H1 (cell line): ENCODE data around the gene CFAP74. TPM values are rescaled to one million over a fixed set of nuclear protein-coding genes. Genes with fewer than 3 reads are reported as not detected.

Experiments
- CBX5 ChIP-seq: fragments of 300-800, 300-1000 bp; sonication (generic); IDR thresholded peaks from 2 replicates; pipeline ENCODE4 v1.7.1; 2016; ENCODE audit warnings: antibody characterized with exemption, low read length, low read depth
- CHD1 ChIP-seq: IDR thresholded peaks from 2 replicates; pipeline ENCODE4 v1.6.1; 2012; ENCODE audit warnings: low read depth, low read length, improper control_type of control experiment
- CHD7 ChIP-seq: fragments of 300-600 bp; sonication (generic); IDR thresholded peaks from 2 replicates; pipeline ENCODE4 v1.7.1; 2012; ENCODE audit warnings: low read length, moderate library complexity, mild to moderate bottlenecking, inconsistent platforms; ENCODE audit not compliant: insufficient replicate concordance
- KDM4A ChIP-seq: IDR thresholded peaks from one replicate; pipeline ENCODE4 v1.7.1; 2012; ENCODE audit warnings: low read depth, mild to moderate bottlenecking, moderate library complexity, low read length, inconsistent platforms; ENCODE audit not compliant: severe bottlenecking
- KDM5A ChIP-seq: fragments of 200-600 bp; IDR thresholded peaks from 2 replicates; pipeline ENCODE4 v1.7.1; 2012; ENCODE audit warnings: mild to moderate bottlenecking, low read length, inconsistent platforms, mixed read lengths
- NANOG ChIP-seq: IDR thresholded peaks from 2 replicates; pipeline ENCODE4 v1.6.1; 2011; ENCODE audit warnings: low read length, low read depth, mild to moderate bottlenecking, inconsistent platforms; ENCODE audit not compliant: insufficient read depth, poor library complexity, severe bottlenecking
- POLR2AphosphoS5 ChIP-seq: IDR thresholded peaks from 2 replicates; pipeline ENCODE4 v1.6.1; 2011; ENCODE audit warnings: low read depth, low read length
- RBBP5 ChIP-seq: IDR thresholded peaks from 2 replicates; pipeline ENCODE4 v1.7.1; 2012; ENCODE audit warnings: low read depth, mild to moderate bottlenecking, inconsistent platforms, low read length, moderate library complexity, borderline replicate concordance
- SP2 ChIP-seq: IDR thresholded peaks from 2 replicates; pipeline ENCODE4 v1.6.1; 2012; ENCODE audit warnings: mild to moderate bottlenecking, low read length, inconsistent platforms
- polyA plus RNA-seq, 7 experiments: library from polyadenylated mRNA; depleted of rRNA in 3 of 7; stranded (reverse) in 5 of 7; unstranded in 2 of 7; fragments of >200 nt in 5 of 7; fragments of 200-250 nt in 2 of 7; gene quantifications; 1 replicate in 5 of 7; 2 replicates in 1 of 7; 4 replicates in 1 of 7; pipeline versions ENCODE4 v1.2.1 to v1.2.3, GENCODE V29; 2011 to 2013; ENCODE audit warnings: missing spikeins in 2 of 7, mixed read lengths in 2 of 7
- total RNA-seq: library from RNA; stranded (reverse); fragmentation: NEBNext Ultra II Directional; extraction: Animal tissue kit (Norgen Biotek cat#: 25700); gene quantifications from 2 replicates; pipeline ENCODE4 v1.2.1, GENCODE V29; 2021

The CFAP74 gene
- total and polyA plus RNA-seq, 2 of the 8 experiments (the other 6 are each of a cell fraction or from before 2014, with no cell fraction given) = 0.09 to 0.20 TPM

GRCh38 chr1:1955621-1956094 lies 47.9 kb downstream of the CFAP74 start (continued):
- no peak for TF ChIP-seq POLR2AphosphoS5
- no peak for TF ChIP-seq KDM4A
- no peak for TF ChIP-seq SP2
- no peak for TF ChIP-seq CHD1
- TF ChIP-seq NANOG = no peak
- TF ChIP-seq CBX5 = no peak
- no peak for TF ChIP-seq KDM5A
- TF ChIP-seq RBBP5 = no peak
- TF ChIP-seq CHD7 = no peak
